Stomach (tissue), 4 donors: ENCODE measurements around the gene ANTXR1.
"Not testable (repeated sequence)": the region's sequence is repeated elsewhere in the genome, so short reads cannot be mapped to it uniquely, and the experiment has no call there.

Source experiments
- POLR2A ChIP-seq, 4 donors: fragments of 450-650 bp; IDR thresholded peaks; one replicate each; pipeline ENCODE4 v1.6.1; 2016; ENCODE audit warnings: antibody characterized with exemption in 4 of 4, control low read depth in 2 of 4, mild to moderate bottlenecking in 1 of 4, moderate library complexity in 1 of 4
- TF ChIP-seq, protein P1 (sequence below), 7 experiments: fragments of 450-650 bp in 4 of 7; fragments of 200-600 bp in 3 of 7; sonication (generic) in 3 of 7; IDR thresholded peaks; one replicate each; pipeline ENCODE4 v1.5.1; 2016 to 2019; ENCODE audit warnings: antibody characterized with exemption in 7 of 7, control low read depth in 2 of 7, mild to moderate bottlenecking in 1 of 7

DNA sequence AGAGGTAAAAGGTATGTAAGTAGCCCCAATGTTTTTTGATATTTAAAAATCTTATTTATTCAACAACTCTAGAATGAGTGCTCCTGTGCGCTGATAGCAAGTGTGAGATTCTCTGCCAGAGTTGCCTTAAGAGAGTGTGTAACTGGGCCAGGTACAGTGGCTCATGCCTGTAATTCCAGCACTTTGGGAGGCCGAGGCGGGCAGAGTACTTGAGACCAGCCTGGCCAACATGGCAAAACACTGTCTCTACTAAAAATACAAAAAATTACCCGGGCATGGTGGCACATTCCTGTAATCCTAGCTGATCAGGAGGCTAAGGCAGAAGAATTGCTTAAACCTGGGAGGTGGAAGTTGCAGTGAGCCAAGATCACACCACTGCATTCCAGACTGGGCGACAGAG lies 161.2 kb downstream of the ANTXR1 start:
- TF ChIP-seq, protein P1, sequence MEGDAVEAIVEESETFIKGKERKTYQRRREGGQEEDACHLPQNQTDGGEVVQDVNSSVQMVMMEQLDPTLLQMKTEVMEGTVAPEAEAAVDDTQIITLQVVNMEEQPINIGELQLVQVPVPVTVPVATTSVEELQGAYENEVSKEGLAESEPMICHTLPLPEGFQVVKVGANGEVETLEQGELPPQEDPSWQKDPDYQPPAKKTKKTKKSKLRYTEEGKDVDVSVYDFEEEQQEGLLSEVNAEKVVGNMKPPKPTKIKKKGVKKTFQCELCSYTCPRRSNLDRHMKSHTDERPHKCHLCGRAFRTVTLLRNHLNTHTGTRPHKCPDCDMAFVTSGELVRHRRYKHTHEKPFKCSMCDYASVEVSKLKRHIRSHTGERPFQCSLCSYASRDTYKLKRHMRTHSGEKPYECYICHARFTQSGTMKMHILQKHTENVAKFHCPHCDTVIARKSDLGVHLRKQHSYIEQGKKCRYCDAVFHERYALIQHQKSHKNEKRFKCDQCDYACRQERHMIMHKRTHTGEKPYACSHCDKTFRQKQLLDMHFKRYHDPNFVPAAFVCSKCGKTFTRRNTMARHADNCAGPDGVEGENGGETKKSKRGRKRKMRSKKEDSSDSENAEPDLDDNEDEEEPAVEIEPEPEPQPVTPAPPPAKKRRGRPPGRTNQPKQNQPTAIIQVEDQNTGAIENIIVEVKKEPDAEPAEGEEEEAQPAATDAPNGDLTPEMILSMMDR (IDR thresholded peaks at IDR 0.05) = not testable (repeated sequence)
- not testable (repeated sequence) for TF ChIP-seq POLR2A (IDR thresholded peaks at IDR 0.05)
